Measurements from ENCODE around the gene HNRNPLL.
"Not testable (repeated sequence)": the region's sequence is repeated elsewhere in the genome, so short reads cannot be mapped to it uniquely, and the experiment has no call there.

The HNRNPLL gene

GRCh38 chr2:38602732-38603401, at the start of gene HNRNPLL:
Gene HNRNPLL (minus strand): TSS chr2:38602928. CDS start chr2:38602626, 302 bp downstream.
- H3K27me3 ChIP-seq (ENCODE audit: insufficient read depth, low read depth, severe bottlenecking) = no peaks in the 10 kb centered on the region
- peak; percentile 100 for DNase-seq
- H3K4me3 ChIP-seq (ENCODE audit: low read depth, low read length) = peak within 1 kb of the TSS; percentile 98
- TF ChIP-seq CTCF (IDR thresholded peaks at IDR 0.05; ENCODE audit: low read depth, low read length) = no peak
- H3K27ac ChIP-seq = peak within 1 kb of the TSS; percentile 95
- H3K36me3 ChIP-seq = peaks cover 10% of the 10 kb centered on the region
- no peaks in the 10 kb centered on the region for H3K9me3 ChIP-seq (ENCODE audit: severe bottlenecking)

DNA sequence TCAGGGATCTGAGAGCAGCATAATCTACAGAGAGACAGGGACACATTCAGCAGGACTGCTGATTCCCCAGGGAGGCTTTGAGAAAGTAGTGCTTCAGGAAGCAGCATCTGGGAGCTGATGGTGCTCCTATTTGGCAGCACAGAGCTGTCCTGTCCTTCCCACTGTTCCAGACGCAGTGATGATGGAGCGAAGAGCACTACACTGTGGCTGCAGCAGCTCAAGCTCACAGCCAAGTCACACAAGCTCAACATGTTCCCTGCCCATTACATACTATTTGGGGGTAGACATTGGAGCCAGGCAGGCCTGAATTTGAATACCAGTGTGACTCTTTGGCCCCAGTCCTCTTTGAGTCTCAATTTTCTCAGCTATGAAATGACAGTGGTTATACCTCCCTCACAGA, 48.0 kb upstream of the HNRNPLL start:
- H3K27ac ChIP-seq = no peak overlapping the region
- H3K9me3 ChIP-seq (ENCODE audit: severe bottlenecking) = no peaks in the 10 kb centered on the region
- no peaks in the 10 kb centered on the region for H3K27me3 ChIP-seq (ENCODE audit: insufficient read depth, low read depth, severe bottlenecking)
- no peak for DNase-seq
- no peak overlapping the region for H3K4me3 ChIP-seq (ENCODE audit: low read depth, low read length)
- TF ChIP-seq CTCF (IDR thresholded peaks at IDR 0.05; ENCODE audit: low read depth, low read length) = no peak
- H3K36me3 ChIP-seq = no peaks in the 10 kb centered on the region

DNA sequence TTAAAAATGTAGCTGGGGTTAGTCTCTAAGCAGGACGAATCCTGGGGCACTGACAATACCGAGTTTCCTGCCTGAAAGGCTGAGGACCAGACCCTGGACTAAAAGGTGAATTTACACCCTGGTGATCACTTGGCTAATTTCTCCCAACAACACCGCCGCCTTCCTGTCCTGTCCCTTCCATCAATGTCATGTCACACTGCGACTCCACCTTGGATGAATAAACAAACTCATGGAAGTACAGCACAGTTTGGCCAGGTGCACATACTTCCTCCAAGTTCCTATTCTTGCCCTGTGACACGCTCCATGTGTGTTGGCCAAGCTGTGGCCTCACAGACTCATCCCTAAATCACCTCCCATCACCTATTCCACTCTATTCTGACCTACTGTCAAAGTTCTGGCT, 47.3 kb upstream of the HNRNPLL start:
- H3K36me3 ChIP-seq = no peaks in the 10 kb centered on the region
- H3K27me3 ChIP-seq (ENCODE audit: insufficient read depth, low read depth, severe bottlenecking) = no peaks in the 10 kb centered on the region
- no peak overlapping the region for H3K27ac ChIP-seq
- no peak overlapping the region for H3K4me3 ChIP-seq (ENCODE audit: low read depth, low read length)
- DNase-seq = no peak
- no peaks in the 10 kb centered on the region for H3K9me3 ChIP-seq (ENCODE audit: severe bottlenecking)
- no peak for TF ChIP-seq CTCF (IDR thresholded peaks at IDR 0.05; ENCODE audit: low read depth, low read length)

DNA sequence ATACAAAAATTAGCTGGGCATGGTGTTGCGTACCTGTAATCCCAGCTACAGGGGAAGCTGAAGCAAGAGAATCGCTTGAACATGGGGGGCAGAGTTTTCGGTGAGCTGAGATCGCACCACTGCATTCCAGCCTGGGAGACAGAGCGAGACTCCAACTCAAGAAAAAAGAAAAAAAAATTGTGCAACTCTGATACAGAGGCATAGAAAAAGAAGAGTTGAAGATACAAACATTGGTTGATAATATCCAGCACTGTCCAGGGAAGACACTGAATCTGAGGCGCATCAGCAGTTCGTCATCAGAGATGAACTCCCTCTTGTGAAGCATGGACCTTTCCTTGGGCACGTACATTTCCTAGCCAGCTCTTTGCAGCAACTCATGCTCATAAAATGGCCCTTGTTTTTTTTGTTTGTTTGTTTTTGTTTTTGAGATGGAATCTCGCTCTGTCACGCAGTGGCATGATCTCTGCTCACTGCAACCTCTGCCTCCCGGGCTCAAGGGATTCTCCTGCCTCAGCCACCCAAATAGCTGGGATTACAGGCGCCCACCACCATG, 46.5 kb upstream of the HNRNPLL start:
- no peak for TF ChIP-seq CTCF (IDR thresholded peaks at IDR 0.05; ENCODE audit: low read depth, low read length)
- DNase-seq = no peak
- H3K4me3 ChIP-seq (ENCODE audit: low read depth, low read length) = no peak overlapping the region
- no peaks in the 10 kb centered on the region for H3K27me3 ChIP-seq (ENCODE audit: insufficient read depth, low read depth, severe bottlenecking)
- no peak overlapping the region for H3K27ac ChIP-seq
- no peaks in the 10 kb centered on the region for H3K36me3 ChIP-seq
- no peaks in the 10 kb centered on the region for H3K9me3 ChIP-seq (ENCODE audit: severe bottlenecking)

GRCh38 chr2:38648107-38648761, 45.5 kb upstream of the HNRNPLL start:
- DNase-seq = no peak
- no peak overlapping the region for H3K4me3 ChIP-seq (ENCODE audit: low read depth, low read length)
- no peaks in the 10 kb centered on the region for H3K27me3 ChIP-seq (ENCODE audit: insufficient read depth, low read depth, severe bottlenecking)
- H3K27ac ChIP-seq = no peak overlapping the region
- peaks cover 7% of the 10 kb centered on the region for H3K9me3 ChIP-seq (ENCODE audit: severe bottlenecking)
- no peaks in the 10 kb centered on the region for H3K36me3 ChIP-seq
- no peak for TF ChIP-seq CTCF (IDR thresholded peaks at IDR 0.05; ENCODE audit: low read depth, low read length)

GRCh38 chr2:38643683-38644511, 41.2 kb upstream of the HNRNPLL start:
- DNase-seq; H3K4me3 ChIP-seq (ENCODE audit: low read depth, low read length); H3K36me3 ChIP-seq; H3K27ac ChIP-seq; H3K27me3 ChIP-seq (ENCODE audit: insufficient read depth, low read depth, severe bottlenecking): not testable (repeated sequence)
- H3K9me3 ChIP-seq (ENCODE audit: severe bottlenecking) = peaks cover 11% of the 10 kb centered on the region

Data from WERI-Rb-1 (cell line).